ENCODE results near the gene LRRC23. TPM values are rescaled to one million over a fixed set of nuclear protein-coding genes. Genes with fewer than 3 reads are reported as not detected.

Gene LRRC23
- total and polyA plus RNA-seq, 2 donors (not counting 1 experiment from before 2014, with no cell fraction given), result 5.6 to 9.6 TPM

DNA sequence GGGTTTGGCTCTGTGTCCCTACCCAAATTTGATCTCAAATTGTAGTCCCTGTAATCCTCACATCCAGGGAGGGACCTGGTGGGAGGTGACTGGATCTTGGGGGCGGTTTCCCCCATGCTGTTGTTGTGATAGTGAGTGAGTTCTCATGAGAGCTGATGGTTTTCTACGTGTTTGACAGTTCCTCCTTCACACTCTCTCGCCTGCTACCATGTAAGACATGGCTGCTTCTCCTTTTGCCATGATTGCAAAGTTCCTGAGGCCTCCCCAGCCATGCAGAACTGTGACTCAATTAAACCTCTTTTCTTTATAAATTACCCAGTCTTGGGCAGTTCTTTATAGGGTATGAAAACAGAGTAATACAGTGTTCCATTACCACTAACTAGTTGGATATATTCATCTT is 10.3 kb upstream of the LRRC23 start:
- H3K79me2 ChIP-seq (ENCODE audit: control insufficient read depth, insufficient read depth, low read length), result no peaks in the 10 kb centered on the region
- no peaks in the 10 kb centered on the region for H4K20me1 ChIP-seq (ENCODE audit: control insufficient read depth, extremely low read depth, insufficient read depth, low read length)

DNA sequence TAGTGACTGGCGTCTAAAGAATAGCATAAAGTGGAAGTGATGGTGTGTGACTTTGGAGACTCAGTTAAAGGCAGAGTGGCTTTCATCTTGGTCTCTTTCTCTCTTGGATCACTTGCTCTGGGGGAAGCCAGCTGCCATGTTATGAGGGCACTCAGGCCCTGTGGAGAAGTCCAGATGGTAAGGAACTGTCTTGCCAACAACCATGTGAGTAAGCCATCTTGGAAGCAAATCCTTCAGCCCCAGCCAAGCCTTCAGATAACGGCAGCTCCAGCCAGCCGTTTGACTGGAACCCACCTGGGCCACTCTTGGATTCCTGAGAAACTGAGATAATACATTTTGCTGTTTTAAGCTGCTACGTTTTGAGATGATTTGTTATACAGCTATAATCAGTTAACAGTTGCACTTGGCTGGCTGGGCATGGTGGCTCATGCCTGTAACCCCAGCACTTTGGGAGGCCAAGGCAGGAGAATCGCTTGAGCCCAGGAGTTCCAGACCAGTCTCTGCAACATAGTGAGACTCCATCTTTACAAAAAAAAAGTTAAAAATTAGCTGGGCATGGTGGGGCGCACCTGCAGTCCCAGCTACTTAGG is 7.7 kb upstream of the LRRC23 start:
- Histone ChIP-seq H4K20me1 (ENCODE audit: control insufficient read depth, extremely low read depth, insufficient read depth, low read length) (no peaks in the 10 kb centered on the region), H2AFZ (ENCODE audit: low read length) (no peak overlapping the region), H3K4me2 (ENCODE audit: extremely low read depth, insufficient read depth, low read length) (no peak overlapping the region)

More for the DNA sequence above, 10.3 kb upstream of the LRRC23 start:
- Histone ChIP-seq H3K27me3 (ENCODE audit: control insufficient read depth, insufficient read depth, low read length) (no peaks in the 10 kb centered on the region), H2AFZ (ENCODE audit: low read length) (no peak overlapping the region), H3K4me1 (ENCODE audit: control insufficient read depth, extremely low read depth, insufficient read depth, low read length) (no peaks in the 10 kb centered on the region), H3K4me2 (ENCODE audit: extremely low read depth, insufficient read depth, low read length) (no peak overlapping the region), H3K4me3 (replicated peaks in 1 of 4; ENCODE audit: control extremely low read depth in 1 of 4, insufficient read depth in 1 of 4, low read depth in 3 of 4, low read length in 4 of 4) (no peak overlapping the region), H3K9me3 (ENCODE audit: control insufficient read depth, insufficient read depth, low read depth, low read length) (no peaks in the 10 kb centered on the region), H3K9ac (ENCODE audit: insufficient read depth, low read length) (no peak overlapping the region), H3K27ac (ENCODE audit: insufficient read depth, low read length) (no peak overlapping the region), H3K36me3 (ENCODE audit: control insufficient read depth, insufficient read depth, low read length) (no peaks in the 10 kb centered on the region)
- no peak for TF ChIP-seq EZH2 (IDR thresholded peaks at IDR 0.05; ENCODE audit: low read length, missing control alignments)
- TF ChIP-seq, protein P1, sequence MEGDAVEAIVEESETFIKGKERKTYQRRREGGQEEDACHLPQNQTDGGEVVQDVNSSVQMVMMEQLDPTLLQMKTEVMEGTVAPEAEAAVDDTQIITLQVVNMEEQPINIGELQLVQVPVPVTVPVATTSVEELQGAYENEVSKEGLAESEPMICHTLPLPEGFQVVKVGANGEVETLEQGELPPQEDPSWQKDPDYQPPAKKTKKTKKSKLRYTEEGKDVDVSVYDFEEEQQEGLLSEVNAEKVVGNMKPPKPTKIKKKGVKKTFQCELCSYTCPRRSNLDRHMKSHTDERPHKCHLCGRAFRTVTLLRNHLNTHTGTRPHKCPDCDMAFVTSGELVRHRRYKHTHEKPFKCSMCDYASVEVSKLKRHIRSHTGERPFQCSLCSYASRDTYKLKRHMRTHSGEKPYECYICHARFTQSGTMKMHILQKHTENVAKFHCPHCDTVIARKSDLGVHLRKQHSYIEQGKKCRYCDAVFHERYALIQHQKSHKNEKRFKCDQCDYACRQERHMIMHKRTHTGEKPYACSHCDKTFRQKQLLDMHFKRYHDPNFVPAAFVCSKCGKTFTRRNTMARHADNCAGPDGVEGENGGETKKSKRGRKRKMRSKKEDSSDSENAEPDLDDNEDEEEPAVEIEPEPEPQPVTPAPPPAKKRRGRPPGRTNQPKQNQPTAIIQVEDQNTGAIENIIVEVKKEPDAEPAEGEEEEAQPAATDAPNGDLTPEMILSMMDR (conservative IDR thresholded peaks at IDR 0.05 in 1 of 2, IDR thresholded peaks at IDR 0.05 in 1 of 2; ENCODE audit: low read depth in 1 of 2, low read length in 2 of 2), result no peak
- no peak for DNase-seq (ENCODE audit: low read depth in 2 of 2)

DNA sequence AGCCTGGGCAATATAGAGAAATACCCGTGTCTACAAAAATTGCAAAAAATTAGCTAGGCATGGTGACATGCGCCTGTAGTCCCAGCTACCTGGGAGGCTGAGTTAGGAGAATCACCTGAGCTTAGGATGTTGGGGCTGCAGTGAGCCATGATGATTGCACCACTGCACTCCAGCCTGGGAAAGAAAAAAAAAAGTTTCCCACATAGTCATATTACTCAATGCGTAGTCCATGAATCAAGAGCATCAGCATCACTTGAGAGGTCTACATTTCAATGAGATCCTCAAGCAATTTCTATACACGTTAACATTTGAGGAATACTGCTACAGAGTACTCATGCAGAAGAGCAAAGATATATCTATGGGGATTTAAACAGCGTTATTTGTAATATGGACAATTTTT is 5.2 kb upstream of the LRRC23 start:
- no peak overlapping the region for H3K4me3 ChIP-seq (replicated peaks in 1 of 4; ENCODE audit: control extremely low read depth in 1 of 4, insufficient read depth in 1 of 4, low read depth in 3 of 4, low read length in 4 of 4)
- H2AFZ ChIP-seq (ENCODE audit: low read length), result no peak overlapping the region
- H3K79me2 ChIP-seq (ENCODE audit: control insufficient read depth, insufficient read depth, low read length), result no peaks in the 10 kb centered on the region
- no peaks in the 10 kb centered on the region for H3K9me3 ChIP-seq (ENCODE audit: control insufficient read depth, insufficient read depth, low read depth, low read length)
- no peak overlapping the region for H3K9ac ChIP-seq (ENCODE audit: insufficient read depth, low read length)
- H3K4me2 ChIP-seq (ENCODE audit: extremely low read depth, insufficient read depth, low read length), result no peak overlapping the region
- H3K36me3 ChIP-seq (ENCODE audit: control insufficient read depth, insufficient read depth, low read length), result no peaks in the 10 kb centered on the region
- H4K20me1 ChIP-seq (ENCODE audit: control insufficient read depth, extremely low read depth, insufficient read depth, low read length), result no peaks in the 10 kb centered on the region
- H3K4me1 ChIP-seq (ENCODE audit: control insufficient read depth, extremely low read depth, insufficient read depth, low read length), result no peaks in the 10 kb centered on the region
- TF ChIP-seq, protein P1 (conservative IDR thresholded peaks at IDR 0.05 in 1 of 2, IDR thresholded peaks at IDR 0.05 in 1 of 2; ENCODE audit: low read depth in 1 of 2, low read length in 2 of 2), result no peak
- no peak for TF ChIP-seq EZH2 (IDR thresholded peaks at IDR 0.05; ENCODE audit: low read length, missing control alignments)
- no peak overlapping the region for H3K27ac ChIP-seq (ENCODE audit: insufficient read depth, low read length)
- no peak for DNase-seq (ENCODE audit: low read depth in 2 of 2)
- no peaks in the 10 kb centered on the region for H3K27me3 ChIP-seq (ENCODE audit: control insufficient read depth, insufficient read depth, low read length)

More for the DNA sequence above, 7.7 kb upstream of the LRRC23 start:
- Histone ChIP-seq H3K27me3 (ENCODE audit: control insufficient read depth, insufficient read depth, low read length) (no peaks in the 10 kb centered on the region), H3K4me3 (replicated peaks in 1 of 4; ENCODE audit: control extremely low read depth in 1 of 4, insufficient read depth in 1 of 4, low read depth in 3 of 4, low read length in 4 of 4) (no peak overlapping the region), H3K9ac (ENCODE audit: insufficient read depth, low read length) (no peak overlapping the region), H3K36me3 (ENCODE audit: control insufficient read depth, insufficient read depth, low read length) (no peaks in the 10 kb centered on the region), H3K27ac (ENCODE audit: insufficient read depth, low read length) (no peak overlapping the region), H3K9me3 (ENCODE audit: control insufficient read depth, insufficient read depth, low read depth, low read length) (no peaks in the 10 kb centered on the region), H3K79me2 (ENCODE audit: control insufficient read depth, insufficient read depth, low read length) (no peaks in the 10 kb centered on the region), H3K4me1 (ENCODE audit: control insufficient read depth, extremely low read depth, insufficient read depth, low read length) (no peaks in the 10 kb centered on the region)
- TF ChIP-seq, protein P1 (conservative IDR thresholded peaks at IDR 0.05 in 1 of 2, IDR thresholded peaks at IDR 0.05 in 1 of 2; ENCODE audit: low read depth in 1 of 2, low read length in 2 of 2), result no peak
- no peak for TF ChIP-seq EZH2 (IDR thresholded peaks at IDR 0.05; ENCODE audit: low read length, missing control alignments)
- peak in 1 of 2 donors; percentile 19 for DNase-seq (ENCODE audit: low read depth in 2 of 2)

Data from fibroblast of lung (primary cell).